Measurements from ENCODE around the gene CD101.

The CD101 gene

DNA sequence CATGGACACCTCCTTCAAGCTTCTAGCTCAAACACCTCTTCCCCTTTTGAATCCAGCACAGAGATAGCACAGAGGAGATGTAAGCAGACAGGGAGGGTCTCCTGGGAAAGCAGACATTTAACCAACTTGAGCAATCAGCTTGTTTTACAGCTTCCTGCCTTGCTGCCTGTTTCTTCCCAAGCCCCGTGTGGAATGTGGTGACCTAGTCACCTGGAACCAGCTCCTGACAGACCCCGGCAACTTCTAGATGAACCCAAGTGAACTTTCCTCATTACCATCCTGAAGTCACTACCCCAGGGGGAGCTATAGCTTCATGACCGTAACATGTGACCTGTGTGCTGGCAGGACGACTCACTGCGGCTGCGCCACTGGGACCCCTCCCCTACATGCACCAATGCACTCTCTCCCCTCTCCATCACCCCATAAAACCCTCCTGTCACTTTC is 34.5 kb downstream of the CD101 start:
- H3K4me3 ChIP-seq (ENCODE audit: low read depth, low read length): no peak overlapping the region
- TF ChIP-seq, protein P1, sequence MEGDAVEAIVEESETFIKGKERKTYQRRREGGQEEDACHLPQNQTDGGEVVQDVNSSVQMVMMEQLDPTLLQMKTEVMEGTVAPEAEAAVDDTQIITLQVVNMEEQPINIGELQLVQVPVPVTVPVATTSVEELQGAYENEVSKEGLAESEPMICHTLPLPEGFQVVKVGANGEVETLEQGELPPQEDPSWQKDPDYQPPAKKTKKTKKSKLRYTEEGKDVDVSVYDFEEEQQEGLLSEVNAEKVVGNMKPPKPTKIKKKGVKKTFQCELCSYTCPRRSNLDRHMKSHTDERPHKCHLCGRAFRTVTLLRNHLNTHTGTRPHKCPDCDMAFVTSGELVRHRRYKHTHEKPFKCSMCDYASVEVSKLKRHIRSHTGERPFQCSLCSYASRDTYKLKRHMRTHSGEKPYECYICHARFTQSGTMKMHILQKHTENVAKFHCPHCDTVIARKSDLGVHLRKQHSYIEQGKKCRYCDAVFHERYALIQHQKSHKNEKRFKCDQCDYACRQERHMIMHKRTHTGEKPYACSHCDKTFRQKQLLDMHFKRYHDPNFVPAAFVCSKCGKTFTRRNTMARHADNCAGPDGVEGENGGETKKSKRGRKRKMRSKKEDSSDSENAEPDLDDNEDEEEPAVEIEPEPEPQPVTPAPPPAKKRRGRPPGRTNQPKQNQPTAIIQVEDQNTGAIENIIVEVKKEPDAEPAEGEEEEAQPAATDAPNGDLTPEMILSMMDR (IDR thresholded peaks at IDR 0.05; ENCODE audit: low read depth, low read length): no peak

DNA sequence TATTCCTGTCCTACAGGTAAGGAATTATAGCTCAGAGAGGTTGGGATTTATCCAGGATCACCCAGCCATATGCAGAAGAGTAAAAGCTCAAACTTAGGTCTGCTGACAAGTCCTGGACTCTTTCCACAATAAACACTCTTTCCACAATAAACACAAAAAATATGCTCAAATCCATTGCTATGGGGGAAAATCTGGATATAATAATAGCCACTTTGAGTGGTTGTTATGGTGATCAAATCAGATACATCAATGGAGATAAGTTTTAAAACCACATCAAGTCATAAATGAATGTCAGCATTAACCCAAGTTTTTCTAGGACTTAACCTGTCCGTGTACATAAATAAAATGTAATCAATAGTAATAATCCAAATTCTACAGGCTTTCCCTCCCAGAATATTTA is 36.2 kb downstream of the CD101 start:
- TF ChIP-seq, protein P1 (IDR thresholded peaks at IDR 0.05; ENCODE audit: low read depth, low read length): no peak
- H3K4me3 ChIP-seq (ENCODE audit: low read depth, low read length): no peak overlapping the region

DNA sequence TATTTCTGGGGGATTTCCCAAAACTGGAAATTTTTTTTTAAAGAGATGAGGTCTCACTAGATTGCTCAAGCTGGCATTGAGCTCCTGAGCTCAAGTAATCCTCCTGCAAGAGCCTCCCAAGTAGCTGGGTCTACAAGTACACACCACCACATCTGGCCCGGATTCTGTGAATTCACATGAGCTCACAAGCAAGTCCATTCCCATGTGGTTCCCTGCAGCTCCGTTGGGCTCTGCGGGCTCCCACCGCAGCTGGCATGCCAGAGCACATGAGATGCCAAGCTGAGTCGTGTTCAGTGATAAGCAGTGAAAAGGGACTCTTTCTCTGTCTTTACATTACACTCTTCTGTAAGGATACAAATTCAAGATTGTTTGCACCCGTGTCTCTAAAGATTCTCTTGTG is 36.7 kb downstream of the CD101 start:
- TF ChIP-seq, protein P1 (IDR thresholded peaks at IDR 0.05; ENCODE audit: low read depth, low read length): no peak
- H3K4me3 ChIP-seq (ENCODE audit: low read depth, low read length): no peak overlapping the region

DNA sequence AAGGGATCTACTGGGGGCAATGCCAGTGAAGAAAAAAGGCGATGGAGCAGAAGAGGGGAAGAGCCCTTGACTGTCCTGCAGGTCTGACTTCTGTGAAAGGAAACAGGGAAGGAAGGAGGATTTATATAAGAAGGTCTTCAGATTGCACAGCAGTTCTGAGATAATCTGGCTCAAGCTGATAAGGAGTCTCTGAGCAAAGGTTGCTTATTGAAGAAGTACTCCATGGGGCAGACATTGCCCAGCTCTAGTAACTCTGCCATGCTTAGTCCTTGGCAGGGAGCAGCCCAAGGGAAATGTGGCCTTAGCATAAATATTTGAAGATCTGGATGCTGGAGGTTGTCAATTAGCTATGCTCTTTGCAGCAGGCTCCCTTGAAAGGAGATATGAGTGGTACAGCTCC is 42.7 kb downstream of the CD101 start:
- H3K4me3 ChIP-seq (ENCODE audit: low read depth, low read length): no peak overlapping the region
- TF ChIP-seq, protein P1 (IDR thresholded peaks at IDR 0.05; ENCODE audit: low read depth, low read length): no peak

DNA sequence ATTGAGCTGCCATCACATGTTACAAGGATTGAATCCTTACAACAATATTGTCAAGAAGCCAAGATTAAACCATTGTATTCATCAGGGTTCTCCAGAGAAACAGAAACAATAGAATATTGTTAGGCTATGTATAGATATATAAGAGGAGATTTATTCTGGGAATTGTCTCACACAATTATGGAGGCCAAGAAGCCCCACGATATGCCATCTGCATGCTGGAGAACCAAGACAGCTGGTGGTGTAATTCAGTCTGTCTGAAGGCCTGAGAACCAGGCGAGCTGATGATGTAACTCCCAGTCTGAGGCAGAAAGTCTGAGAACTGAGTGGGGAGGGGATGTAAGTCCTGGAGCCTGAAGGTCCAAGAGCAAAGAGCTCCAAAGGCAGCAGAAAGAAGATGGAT is 44.1 kb downstream of the CD101 start:
- no peak overlapping the region for H3K4me3 ChIP-seq (ENCODE audit: low read depth, low read length)
- TF ChIP-seq, protein P1 (IDR thresholded peaks at IDR 0.05; ENCODE audit: low read depth, low read length): no peak

DNA sequence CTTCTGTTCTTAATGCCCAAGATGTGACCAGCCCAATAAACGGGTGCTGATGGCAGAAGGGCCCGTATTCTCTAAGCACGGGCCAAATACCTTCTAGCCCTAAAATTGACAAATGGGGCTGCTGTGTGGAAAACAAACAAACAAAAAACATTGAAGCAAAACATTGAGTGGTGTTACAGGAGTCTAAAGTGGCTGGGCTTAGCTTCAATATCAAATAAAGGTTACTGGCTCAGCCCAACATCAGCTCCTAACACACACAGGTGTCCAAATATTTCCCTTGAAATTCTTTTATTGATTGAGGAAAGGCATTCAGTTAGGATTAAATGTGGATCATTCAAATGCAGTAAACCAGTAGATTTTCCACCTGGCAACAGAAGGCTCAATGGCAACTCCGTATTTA is 45.2 kb downstream of the CD101 start:
- TF ChIP-seq, protein P1 (IDR thresholded peaks at IDR 0.05; ENCODE audit: low read depth, low read length): no peak
- no peak overlapping the region for H3K4me3 ChIP-seq (ENCODE audit: low read depth, low read length)

DNA sequence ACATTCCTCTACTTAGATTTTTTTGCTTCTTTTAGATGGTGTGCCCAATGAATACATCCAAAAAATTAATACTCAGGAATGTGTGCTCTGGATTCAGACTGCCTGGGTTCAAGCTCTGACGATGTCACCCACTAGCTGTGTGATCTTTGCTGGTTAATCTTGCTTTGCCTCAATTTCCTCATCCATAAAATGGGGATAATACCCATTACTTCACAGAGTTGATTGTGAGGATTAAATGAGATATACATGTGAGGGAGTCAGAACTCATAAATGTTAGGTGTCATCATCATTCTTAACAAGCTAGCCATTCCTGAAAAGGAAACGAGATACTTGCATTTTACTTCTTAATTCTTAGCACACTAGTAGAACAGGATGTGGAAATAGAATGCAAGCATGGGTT is 45.7 kb downstream of the CD101 start:
- TF ChIP-seq, protein P1 (IDR thresholded peaks at IDR 0.05; ENCODE audit: low read depth, low read length): no peak

More for the DNA sequence above, 45.7 kb downstream of the CD101 start:
- no peak overlapping the region for H3K4me3 ChIP-seq (ENCODE audit: low read depth, low read length)

Measured in WI38 (cell line).